ENCODE measurements around the gene AP1G2. TPM values are rescaled to one million over a fixed set of nuclear protein-coding genes. Genes with fewer than 3 reads are reported as not detected.

AP1G2 gene
- total and polyA plus RNA-seq, 2 donors (not counting 1 experiment from before 2014, with no cell fraction given): 648 to 1,185 TPM

DNA sequence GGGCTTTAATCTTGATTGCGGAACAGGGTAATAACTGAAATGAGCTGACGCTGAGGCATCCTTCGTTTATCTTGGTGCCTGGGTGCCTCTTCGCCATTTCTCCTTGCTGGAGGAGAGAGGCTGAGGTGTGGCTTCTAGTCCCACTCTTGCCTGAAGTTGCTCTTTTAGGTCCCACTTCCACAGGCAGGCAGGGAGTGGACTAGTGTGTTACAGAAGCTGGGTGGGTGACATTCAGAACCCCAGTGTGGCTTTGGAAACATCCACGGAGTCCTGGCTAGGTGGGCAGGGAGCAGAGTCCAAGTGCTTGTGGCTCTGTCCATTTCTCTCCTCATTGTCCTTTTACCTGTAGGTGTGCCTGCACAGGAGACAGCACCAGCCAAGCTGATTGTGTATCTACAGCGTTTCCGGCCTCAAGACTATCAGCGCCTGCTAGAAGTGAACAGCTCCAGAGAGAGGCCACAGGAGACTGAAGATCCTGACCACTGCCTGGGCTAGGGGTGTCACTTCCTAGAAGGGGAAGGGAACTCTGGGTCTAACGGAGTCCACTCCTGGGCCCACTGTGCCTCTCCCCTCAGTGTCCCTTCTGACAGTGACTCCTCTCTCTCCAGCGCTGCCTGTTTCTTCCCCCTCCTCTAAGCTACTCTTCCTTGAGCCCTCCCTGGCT lies 9.1 kb downstream of the AP1G2 start:
- no peaks in the 10 kb centered on the region for H3K9me3 Mint-ChIP-seq (ENCODE audit: insufficient read depth)
- H3K27ac Mint-ChIP-seq: peak overlapping the region; percentile 8
- no peak for TF ChIP-seq CTCF (IDR thresholded peaks at IDR 0.05)
- TF ChIP-seq EZH2 (IDR thresholded peaks at IDR 0.05; ENCODE audit: borderline replicate concordance, insufficient read depth, low read depth, low read length, poor library complexity, severe bottlenecking): no peak
- Histone ChIP-seq H3K27ac (ENCODE audit: low read length in 2 of 2) (peak overlapping the region in 1 of 2 donors; percentile 12), H3K9ac (ENCODE audit: low read length) (no peak overlapping the region), H3K4me2 (replicated peaks; ENCODE audit: low read depth, low read length, poor library complexity, severe bottlenecking) (no peak overlapping the region), H3K4me1 (ENCODE audit: control insufficient read depth in 2 of 2, insufficient read depth in 2 of 2, low read length in 2 of 2) (peaks cover 15 to 29% of the 10 kb centered on the region in 2 donors), H3K79me2 (ENCODE audit: control insufficient read depth, insufficient read depth, low read length) (peaks cover 14% of the 10 kb centered on the region), H4K20me1 (ENCODE audit: control insufficient read depth, insufficient read depth, low read length, poor library complexity, severe bottlenecking) (peaks cover 17% of the 10 kb centered on the region), H3K9me3 (ENCODE audit: control extremely low read depth in 1 of 3, control insufficient read depth in 2 of 3, insufficient read depth in 1 of 3, low read length in 2 of 3) (no peaks in the 10 kb centered on the region), H3K4me3 (ENCODE audit: control extremely low read depth in 1 of 5, extremely low read depth in 1 of 5, insufficient read depth in 1 of 5, low read depth in 2 of 5, low read length in 4 of 5) (no peak overlapping the region), H3K27me3 (replicated peaks in 1 of 4; ENCODE audit: control extremely low read depth in 1 of 4, control insufficient read depth in 3 of 4, insufficient read depth in 4 of 4, low read length in 3 of 4) (no peaks in the 10 kb centered on the region), H3K36me3 (replicated peaks in 1 of 2; ENCODE audit: control extremely low read depth in 1 of 2, control insufficient read depth in 1 of 2, extremely low read depth in 1 of 2, insufficient read depth in 2 of 2, low read length in 1 of 2) (peaks cover 0 to 54% of the 10 kb centered on the region in 2 experiments), H2AFZ (ENCODE audit: insufficient read depth, low read depth, low read length, poor library complexity, severe bottlenecking) (no peak overlapping the region)
- H3K27me3 Mint-ChIP-seq: no peaks in the 10 kb centered on the region
- POLR2A ChIA-PET: interaction anchor here (0.9 kb wide), 1 partner anchor 9 kb away, joined by 3 read pairs; the partner anchor contains the start of gene AP1G2
- ATAC-seq (ENCODE audit: low read depth) (no peak), DNase-seq (peak; percentile 13)
- intact Hi-C loops (cut with micrococcal nuclease): loop anchor here (1.0 to 10.0 kb wide), 5 partner anchors 19 to 656 kb away; partner anchors contain the start of genes ACIN1, C14orf119, CHMP4A and DCAF11
- no peak overlapping the region for H3K4me3 Mint-ChIP-seq
- CTCF ChIA-PET: interaction anchor here (0.6 to 12.4 kb wide), 11 partner anchors 10 to 232 kb away, joined by 3 to 335 read pairs (median 5); partner anchors contain the start of genes AP1G2 and NGDN
- WGBS (ENCODE audit: insufficient coverage): 93% methylated on average over 6 of the region's 10 CpGs
- peaks cover 43% of the 10 kb centered on the region for H3K4me1 Mint-ChIP-seq

GRCh38 chr14:23557946-23558345 lies 9.6 kb downstream of the AP1G2 start:
- ATAC-seq (ENCODE audit: low read depth): no peak
- Histone ChIP-seq H3K27ac (ENCODE audit: low read length in 2 of 2) (peak overlapping the region in 1 of 2 donors; percentile 12), H3K4me3 (ENCODE audit: control extremely low read depth in 1 of 5, extremely low read depth in 1 of 5, insufficient read depth in 1 of 5, low read depth in 2 of 5, low read length in 4 of 5) (no peak overlapping the region), H3K9me3 (ENCODE audit: control extremely low read depth in 1 of 3, control insufficient read depth in 2 of 3, insufficient read depth in 1 of 3, low read length in 2 of 3) (no peaks in the 10 kb centered on the region), H3K4me1 (ENCODE audit: control insufficient read depth in 2 of 2, insufficient read depth in 2 of 2, low read length in 2 of 2) (peaks cover 15 to 29% of the 10 kb centered on the region in 2 donors), H3K27me3 (replicated peaks in 1 of 4; ENCODE audit: control extremely low read depth in 1 of 4, control insufficient read depth in 3 of 4, insufficient read depth in 4 of 4, low read length in 3 of 4) (no peaks in the 10 kb centered on the region), H4K20me1 (ENCODE audit: control insufficient read depth, insufficient read depth, low read length, poor library complexity, severe bottlenecking) (peaks cover 17% of the 10 kb centered on the region), H2AFZ (ENCODE audit: insufficient read depth, low read depth, low read length, poor library complexity, severe bottlenecking) (no peak overlapping the region), H3K36me3 (replicated peaks in 1 of 2; ENCODE audit: control extremely low read depth in 1 of 2, control insufficient read depth in 1 of 2, extremely low read depth in 1 of 2, insufficient read depth in 2 of 2, low read length in 1 of 2) (peaks cover 0 to 48% of the 10 kb centered on the region in 2 experiments), H3K79me2 (ENCODE audit: control insufficient read depth, insufficient read depth, low read length) (peaks cover 14% of the 10 kb centered on the region), H3K9ac (ENCODE audit: low read length) (no peak overlapping the region), H3K4me2 (replicated peaks; ENCODE audit: low read depth, low read length, poor library complexity, severe bottlenecking) (no peak overlapping the region)
- DNase-seq: no peak
- Mint-ChIP-seq H3K4me1 (peaks cover 41% of the 10 kb centered on the region), H3K27me3 (no peaks in the 10 kb centered on the region), H3K4me3 (no peak overlapping the region), H3K9me3 (ENCODE audit: insufficient read depth) (no peaks in the 10 kb centered on the region), H3K27ac (peak overlapping the region; percentile 77)
- CTCF ChIA-PET: interaction anchor here (0.6 to 12.4 kb wide), 6 partner anchors 9 to 80 kb away, joined by 3 to 335 read pairs (median 34); partner anchors contain the start of gene AP1G2
- TF ChIP-seq EZH2 (IDR thresholded peaks at IDR 0.05; ENCODE audit: borderline replicate concordance, insufficient read depth, low read depth, low read length, poor library complexity, severe bottlenecking) (no peak), CTCF (IDR thresholded peaks at IDR 0.05) (no peak)
- POLR2A ChIA-PET: interaction anchor here (0.9 kb wide), 1 partner anchor 9 kb away, joined by 3 read pairs; the partner anchor contains the start of gene AP1G2
- WGBS (ENCODE audit: insufficient coverage): no CpG with 5 or more reads among the region's 1 CpG
- intact Hi-C loops (cut with micrococcal nuclease): loop anchor here (5.0 to 10.0 kb wide), 4 partner anchors 256 to 657 kb away; partner anchors contain the start of genes ACIN1, C14orf119, CHMP4A and DCAF11
